Brain microvascular endothelial cell (primary cell): ENCODE measurements around the gene NPBWR2.

Experiments used
- DNase-seq: peaks from one replicate; pipeline ENCODE4 v3.0.0-alpha.2; 2020
- H3K27ac ChIP-seq: fragments of 250-450 bp; sonication (Bioruptor Pico); 2 replicates; pipeline ENCODE4 v1.5.1; 2020; ENCODE audit warnings: mild to moderate bottlenecking, moderate library complexity
- H3K27me3 ChIP-seq: fragments of 250-450 bp; sonication (Bioruptor Pico); replicated peaks from 2 replicates; pipeline ENCODE4 v1.5.1; 2020; ENCODE audit warnings: mild to moderate bottlenecking
- H3K36me3 ChIP-seq: fragments of 250-450 bp; sonication (Bioruptor Pico); replicated peaks from 2 replicates; pipeline ENCODE4 v1.5.1; 2020; ENCODE audit warnings: mild to moderate bottlenecking
- H3K4me3 ChIP-seq: 2 replicates; pipeline ENCODE4 v1.5.1; 2011; ENCODE audit warnings: low read depth, mild to moderate bottlenecking, control low read depth, low read length, moderate library complexity
- in situ Hi-C: cut with HindIII; loops from 2 replicates; pipeline ENCODE4 v1.10.0; 2017; ENCODE audit warnings: low sequenced_read_pairs, low pct_ligation_motif_present
- TF ChIP-seq, protein P1 (sequence below): IDR thresholded peaks from 2 replicates; pipeline ENCODE4 v1.5.1; 2011; ENCODE audit warnings: low read depth, mild to moderate bottlenecking, moderate library complexity, low read length, control low read depth, inconsistent platforms; ENCODE audit errors: missing control alignments

Gene NPBWR2

GRCh38 chr20:64070244-64070993, 36.9 kb downstream of the NPBWR2 start:
- Histone ChIP-seq H3K4me3 (no peak overlapping the region), H3K27me3 (no peaks in the 10 kb centered on the region), H3K27ac (no peak overlapping the region), H3K36me3 (no peaks in the 10 kb centered on the region)
- DNase-seq, result no peak
- in situ Hi-C loops, result no loop called here
- TF ChIP-seq, protein P1, sequence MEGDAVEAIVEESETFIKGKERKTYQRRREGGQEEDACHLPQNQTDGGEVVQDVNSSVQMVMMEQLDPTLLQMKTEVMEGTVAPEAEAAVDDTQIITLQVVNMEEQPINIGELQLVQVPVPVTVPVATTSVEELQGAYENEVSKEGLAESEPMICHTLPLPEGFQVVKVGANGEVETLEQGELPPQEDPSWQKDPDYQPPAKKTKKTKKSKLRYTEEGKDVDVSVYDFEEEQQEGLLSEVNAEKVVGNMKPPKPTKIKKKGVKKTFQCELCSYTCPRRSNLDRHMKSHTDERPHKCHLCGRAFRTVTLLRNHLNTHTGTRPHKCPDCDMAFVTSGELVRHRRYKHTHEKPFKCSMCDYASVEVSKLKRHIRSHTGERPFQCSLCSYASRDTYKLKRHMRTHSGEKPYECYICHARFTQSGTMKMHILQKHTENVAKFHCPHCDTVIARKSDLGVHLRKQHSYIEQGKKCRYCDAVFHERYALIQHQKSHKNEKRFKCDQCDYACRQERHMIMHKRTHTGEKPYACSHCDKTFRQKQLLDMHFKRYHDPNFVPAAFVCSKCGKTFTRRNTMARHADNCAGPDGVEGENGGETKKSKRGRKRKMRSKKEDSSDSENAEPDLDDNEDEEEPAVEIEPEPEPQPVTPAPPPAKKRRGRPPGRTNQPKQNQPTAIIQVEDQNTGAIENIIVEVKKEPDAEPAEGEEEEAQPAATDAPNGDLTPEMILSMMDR, result no peak

GRCh38 chr20:64069614-64070243, 37.6 kb downstream of the NPBWR2 start:
- no peak overlapping the region for H3K27ac ChIP-seq
- no peaks in the 10 kb centered on the region for H3K27me3 ChIP-seq
- in situ Hi-C loops, result no loop called here
- no peak overlapping the region for H3K4me3 ChIP-seq
- H3K36me3 ChIP-seq, result no peaks in the 10 kb centered on the region
- TF ChIP-seq, protein P1, result peak; percentile 91
- DNase-seq, result no peak

DNA sequence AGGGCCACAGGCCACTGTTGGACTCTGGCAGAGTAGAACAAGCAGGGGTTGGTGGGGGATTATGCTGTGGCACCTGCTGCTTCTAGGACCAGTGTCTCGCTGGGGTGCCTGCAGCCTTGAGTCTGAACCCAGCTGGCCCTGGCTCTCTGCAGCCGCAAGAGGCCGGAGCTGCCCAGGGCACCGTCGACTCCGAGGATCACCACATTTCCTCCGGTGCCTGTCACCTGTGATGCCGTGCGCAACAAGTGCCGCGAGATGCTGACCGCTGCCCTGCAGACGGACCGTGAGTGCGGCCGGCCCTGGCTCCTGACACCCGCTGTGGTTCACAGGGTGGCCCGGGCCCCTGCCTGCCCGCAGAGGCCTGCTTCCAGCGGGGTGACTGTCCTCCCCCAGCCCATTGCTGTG, 38.2 kb downstream of the NPBWR2 start:
- in situ Hi-C loops, result no loop called here
- no peak for DNase-seq
- H3K36me3 ChIP-seq, result no peaks in the 10 kb centered on the region
- TF ChIP-seq, protein P1, result no peak
- H3K27ac ChIP-seq, result no peak overlapping the region
- H3K4me3 ChIP-seq, result no peak overlapping the region
- no peaks in the 10 kb centered on the region for H3K27me3 ChIP-seq

DNA sequence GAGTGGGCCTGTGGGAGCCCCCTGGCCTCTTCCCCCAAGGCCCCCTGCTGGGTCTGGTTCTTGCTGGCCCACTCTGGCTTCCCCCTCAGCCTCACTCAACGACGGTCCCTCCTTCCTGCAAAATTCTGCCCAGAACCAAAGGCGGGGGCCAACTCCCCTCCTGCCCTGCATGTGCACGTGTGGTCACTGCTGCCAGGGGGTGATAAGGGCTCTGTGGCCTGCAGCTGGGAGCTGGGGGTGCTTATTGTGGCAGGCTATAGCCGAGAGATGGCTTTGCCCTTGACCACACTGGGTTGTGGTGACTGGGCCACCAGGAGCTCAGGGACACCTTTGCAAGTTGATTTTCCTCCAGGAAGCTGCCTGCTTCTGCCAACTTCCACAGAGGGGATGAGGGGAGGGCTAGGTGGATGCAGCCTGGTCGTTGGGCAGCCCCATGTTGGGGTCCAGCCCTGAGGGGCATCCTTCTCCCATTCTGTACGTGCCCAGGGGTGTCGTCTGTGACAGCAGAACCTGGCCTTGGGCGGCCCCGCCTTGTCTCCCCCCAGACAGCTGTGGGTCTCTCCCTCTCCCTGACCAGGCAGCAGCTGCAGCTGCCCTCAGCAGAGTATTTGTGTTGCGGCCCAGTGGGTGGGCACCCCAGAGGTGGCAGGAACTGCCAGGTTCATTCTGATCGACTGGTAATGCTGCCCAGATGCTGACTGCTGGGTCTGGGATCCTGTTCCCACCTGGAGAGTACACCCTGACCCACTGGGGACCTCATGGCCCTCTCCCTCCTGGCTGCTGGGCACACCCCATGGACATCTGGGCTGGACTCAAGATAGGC, 38.8 kb downstream of the NPBWR2 start:
- TF ChIP-seq, protein P1, result no peak
- Histone ChIP-seq H3K4me3 (no peak overlapping the region), H3K27ac (no peak overlapping the region), H3K36me3 (no peaks in the 10 kb centered on the region), H3K27me3 (no peaks in the 10 kb centered on the region)
- no peak for DNase-seq
- in situ Hi-C loops, result no loop called here

GRCh38 chr20:64067733-64068307, 39.5 kb downstream of the NPBWR2 start:
- in situ Hi-C loops, result no loop called here
- no peaks in the 10 kb centered on the region for H3K27me3 ChIP-seq
- no peak overlapping the region for H3K4me3 ChIP-seq
- TF ChIP-seq, protein P1, result no peak
- H3K36me3 ChIP-seq, result no peaks in the 10 kb centered on the region
- DNase-seq, result no peak
- no peak overlapping the region for H3K27ac ChIP-seq
